Spinal cord (tissue), 10 donors: ENCODE results near the gene RING1. TPM values are rescaled to one million over a fixed set of nuclear protein-coding genes. Genes with fewer than 3 reads are reported as not detected.

ENCODE experiments used
- DNase-seq, 6 donors: peaks; one replicate each; pipeline versions ENCODE4 v3.0.0 to v3.0.0-alpha.2; 2013 to 2015; ENCODE audit warnings: low spot score in 6 of 6, low read depth in 4 of 6
- H3K27ac ChIP-seq: one replicate; pipeline ENCODE4 v1.5.1; 2013; ENCODE audit warnings: low read depth, low read length, control low read depth
- H3K27me3 ChIP-seq: one replicate; pipeline ENCODE4 v1.6.1; 2013; ENCODE audit warnings: low read length; ENCODE audit not compliant: control insufficient read depth, insufficient read depth
- H3K36me3 ChIP-seq: one replicate; pipeline ENCODE4 v1.6.1; 2013; ENCODE audit warnings: low read length; ENCODE audit not compliant: control insufficient read depth, insufficient read depth
- H3K4me1 ChIP-seq: one replicate; pipeline ENCODE4 v1.6.1; 2013; ENCODE audit warnings: low read length; ENCODE audit not compliant: control insufficient read depth, insufficient read depth
- H3K4me3 ChIP-seq: one replicate; pipeline ENCODE4 v1.5.1; 2013; ENCODE audit warnings: low read depth, low read length, control low read depth
- H3K9me3 ChIP-seq: one replicate; pipeline ENCODE4 v1.6.1; 2013; ENCODE audit warnings: low read length; ENCODE audit not compliant: control insufficient read depth, insufficient read depth
- WGBS: methylation state at CpG from one replicate; pipeline ENCODE4 v1.1.5; 2013; ENCODE audit warnings: missing lambda C conversion rate; ENCODE audit not compliant: insufficient coverage; 5-methylcytosine and 5-hydroxymethylcytosine counted together
- polyA plus RNA-seq, 2 donors: library from polyadenylated mRNA; unstranded; fragments of 120-200 nt; gene quantifications; one replicate each; pipeline ENCODE4 v1.2.1, GENCODE V29; 2013; ENCODE audit not compliant: insufficient read length in 2 of 2
- total RNA-seq, 2 donors: library from RNA; depleted of rRNA in 1 of 2; stranded (reverse); fragments of 120-200 nt in 1 of 2; fragments of >200 nt in 1 of 2; gene quantifications; one replicate each; pipeline versions ENCODE4 v1.2.3 to v1.2.4, GENCODE V29; 2013 to 2014
- donor health status: healthy.

The RING1 gene
- total and polyA plus RNA-seq, 4 donors = 19.0 to 71.0 (median 53.6) TPM

- H3K4me3 ChIP-seq = no peak overlapping the region
- 85% methylated on average over 3 of the region's 6 CpGs for WGBS
- H3K36me3 ChIP-seq = peaks cover 51% of the 10 kb centered on the region
- peaks cover 3% of the 10 kb centered on the region for H3K27me3 ChIP-seq
- H3K9me3 ChIP-seq = no peaks in the 10 kb centered on the region
- peaks cover 15% of the 10 kb centered on the region for H3K4me1 ChIP-seq
- no peak overlapping the region for H3K27ac ChIP-seq
- DNase-seq = no peak
These were observed 41.9 kb upstream of the RING1 start for GRCh38 chr6:33166363-33166762.

- peaks cover 11% of the 10 kb centered on the region for H3K4me1 ChIP-seq
- H3K36me3 ChIP-seq = peaks cover 51% of the 10 kb centered on the region
- H3K4me3 ChIP-seq = no peak overlapping the region
- H3K27ac ChIP-seq = no peak overlapping the region
- peaks cover 2% of the 10 kb centered on the region for H3K27me3 ChIP-seq
- WGBS = 90% methylated on average over 5 of the region's 7 CpGs
- no peak for DNase-seq
- no peaks in the 10 kb centered on the region for H3K9me3 ChIP-seq
These were observed 41.5 kb upstream of the RING1 start for GRCh38 chr6:33166811-33167210.

- Histone ChIP-seq H3K36me3 (peaks cover 51% of the 10 kb centered on the region), H3K27me3 (no peaks in the 10 kb centered on the region), H3K27ac (no peak overlapping the region), H3K4me1 (peaks cover 2% of the 10 kb centered on the region), H3K4me3 (no peak overlapping the region), H3K9me3 (no peaks in the 10 kb centered on the region)
- DNase-seq = no peak
- WGBS = 85% methylated on average over 13 of the region's 19 CpGs
These were observed 40.7 kb upstream of the RING1 start for GRCh38 chr6:33167374-33168283.

GRCh38 chr6:33168284-33168601, 40.1 kb upstream of the RING1 start:
- H3K9me3 ChIP-seq = no peaks in the 10 kb centered on the region
- DNase-seq = no peak
- H3K4me1 ChIP-seq = no peaks in the 10 kb centered on the region
- H3K27me3 ChIP-seq = no peaks in the 10 kb centered on the region
- no peak overlapping the region for H3K27ac ChIP-seq
- H3K4me3 ChIP-seq = no peak overlapping the region
- 58% methylated on average over 5 of the region's 6 CpGs for WGBS
- H3K36me3 ChIP-seq = peaks cover 55% of the 10 kb centered on the region

GRCh38 chr6:33168639-33169038, 39.7 kb upstream of the RING1 start:
- Histone ChIP-seq H3K9me3 (no peaks in the 10 kb centered on the region), H3K4me3 (no peak overlapping the region), H3K36me3 (peaks cover 53% of the 10 kb centered on the region), H3K4me1 (no peaks in the 10 kb centered on the region), H3K27me3 (no peaks in the 10 kb centered on the region), H3K27ac (no peak overlapping the region)
- no peak for DNase-seq
- WGBS = 87% methylated on average over 3 of the region's 5 CpGs

GRCh38 chr6:33169291-33170175, 38.8 kb upstream of the RING1 start:
- no peak for DNase-seq
- WGBS = 89% methylated on average over 9 of the region's 10 CpGs
- no peaks in the 10 kb centered on the region for H3K4me1 ChIP-seq

GRCh38 chr6:33170176-33171015, 37.9 kb upstream of the RING1 start:
- Histone ChIP-seq H3K4me3 (no peak overlapping the region), H3K9me3 (no peaks in the 10 kb centered on the region), H3K27me3 (no peaks in the 10 kb centered on the region), H3K4me1 (no peaks in the 10 kb centered on the region), H3K36me3 (peaks cover 49% of the 10 kb centered on the region), H3K27ac (no peak overlapping the region)
- DNase-seq = no peak
- WGBS = 89% methylated on average over 9 of the region's 9 CpGs

More at GRCh38 chr6:33169291-33170175, 38.8 kb upstream of the RING1 start:
- no peak overlapping the region for H3K4me3 ChIP-seq
- H3K27me3 ChIP-seq = no peaks in the 10 kb centered on the region
- no peak overlapping the region for H3K27ac ChIP-seq
- H3K9me3 ChIP-seq = no peaks in the 10 kb centered on the region
- H3K36me3 ChIP-seq = peaks cover 50% of the 10 kb centered on the region

- DNase-seq = no peak
- 78% methylated on average over 8 of the region's 11 CpGs for WGBS
- H3K4me1 ChIP-seq = no peaks in the 10 kb centered on the region
- no peak overlapping the region for H3K4me3 ChIP-seq
- H3K9me3 ChIP-seq = no peaks in the 10 kb centered on the region
- H3K36me3 ChIP-seq = peaks cover 43% of the 10 kb centered on the region
- no peak overlapping the region for H3K27ac ChIP-seq
- H3K27me3 ChIP-seq = no peaks in the 10 kb centered on the region
These were observed 37.1 kb upstream of the RING1 start for GRCh38 chr6:33171016-33171879.
